GM19324 (cell line): ENCODE measurements around the gene GRIPAP1.
"Not testable (repeated sequence)": the region's sequence is repeated elsewhere in the genome, so short reads cannot be mapped to it uniquely, and the experiment has no call there.

Experiments used
- ATAC-seq: cut with Tn5 transposase; IDR thresholded peaks from one replicate; pipeline ENCODE4 v1.9.1; 2021; ENCODE audit warnings: mild to moderate bottlenecking, moderate library complexity; ENCODE audit not compliant: unreplicated experiment, low FRiP score

The GRIPAP1 gene

GRCh38 chrX:48997455-48997854 lies 4.6 kb downstream of the GRIPAP1 start:
- no peak for ATAC-seq

- ATAC-seq: no peak
These were observed 5.1 kb downstream of the GRIPAP1 start for GRCh38 chrX:48996969-48997368.

- ATAC-seq: no peak
These were observed 9.7 kb downstream of the GRIPAP1 start for GRCh38 chrX:48992341-48992740.

GRCh38 chrX:48989483-48989882 lies 12.6 kb downstream of the GRIPAP1 start:
- ATAC-seq: no peak

- ATAC-seq: no peak
These were observed 18.2 kb downstream of the GRIPAP1 start for GRCh38 chrX:48983896-48984295.

- ATAC-seq: no peak
These were observed 19.0 kb downstream of the GRIPAP1 start for GRCh38 chrX:48983081-48983480.

GRCh38 chrX:48981178-48981577 lies 20.9 kb downstream of the GRIPAP1 start:
- ATAC-seq: no peak

GRCh38 chrX:48980341-48980740 lies 21.7 kb downstream of the GRIPAP1 start:
- not testable (repeated sequence) for ATAC-seq

GRCh38 chrX:48978226-48978625 lies 23.8 kb downstream of the GRIPAP1 start:
- no peak for ATAC-seq

GRCh38 chrX:48976086-48976485 lies 26.0 kb downstream of the GRIPAP1 start:
- no peak for ATAC-seq

GRCh38 chrX:48975541-48975940 lies 26.5 kb downstream of the GRIPAP1 start:
- ATAC-seq: no peak

- no peak for ATAC-seq
These were observed 27.0 kb downstream of the GRIPAP1 start for GRCh38 chrX:48975041-48975440.

- ATAC-seq: no peak
These were observed 27.5 kb downstream of the GRIPAP1 start for GRCh38 chrX:48974574-48974973.

- no peak for ATAC-seq
These were observed 28.0 kb downstream of the GRIPAP1 start for GRCh38 chrX:48974033-48974432.

GRCh38 chrX:48972220-48973164 lies 29.6 kb downstream of the GRIPAP1 start:
- no peak for ATAC-seq

- no peak for ATAC-seq
These were observed 30.5 kb downstream of the GRIPAP1 start, which contains the start of gene KCND1 for GRCh38 chrX:48971249-48972219. KCND1 (minus strand) TSS chrX:48971844; CDS start chrX:48970271, 1,573 bp downstream.

- no peak for ATAC-seq
These were observed 32.6 kb downstream of the GRIPAP1 start for GRCh38 chrX:48969471-48969870.

GRCh38 chrX:48968377-48968776 lies 33.7 kb downstream of the GRIPAP1 start:
- ATAC-seq: no peak

- ATAC-seq: no peak
These were observed 35.1 kb downstream of the GRIPAP1 start for GRCh38 chrX:48966796-48967579.

GRCh38 chrX:48965959-48966358 lies 36.1 kb downstream of the GRIPAP1 start:
- ATAC-seq: no peak
